Subcutaneous adipose tissue (tissue), 4 donors: ENCODE measurements around the gene DLG2. TPM values are rescaled to one million over a fixed set of nuclear protein-coding genes. Genes with fewer than 3 reads are reported as not detected.

Experiments
- CTCF ChIP-seq: fragments of 450-650 bp; IDR thresholded peaks from one replicate; pipeline ENCODE4 v1.5.1; 2016; ENCODE audit warnings: low read depth, mild to moderate bottlenecking, control low read depth, antibody characterized with exemption, moderate library complexity
- total RNA-seq, 4 donors: library from RNA; depleted of rRNA; stranded (reverse); fragments of >200 nt; gene quantifications; one replicate each; pipeline ENCODE4 v1.1.0, GENCODE V29; 2016

DLG2 gene
- total RNA-seq, 4 donors from 2014 or later = 3.6 to 7.0 (median 6.1) TPM

- no peak for TF ChIP-seq CTCF
These were observed 518.0 kb downstream of the DLG2 start for GRCh38 chr11:85109141-85109540.

- TF ChIP-seq CTCF = no peak
These were observed 521.3 kb downstream of the DLG2 start for GRCh38 chr11:85105868-85106267.

- no peak for TF ChIP-seq CTCF
These were observed 527.6 kb downstream of the DLG2 start for GRCh38 chr11:85099522-85099921.

- TF ChIP-seq CTCF = no peak
These were observed 528.1 kb downstream of the DLG2 start for GRCh38 chr11:85098996-85099395.

GRCh38 chr11:85096939-85097338, 530.2 kb downstream of the DLG2 start:
- no peak for TF ChIP-seq CTCF

- TF ChIP-seq CTCF = no peak
These were observed 531.9 kb downstream of the DLG2 start for GRCh38 chr11:85095239-85095638.

- TF ChIP-seq CTCF = no peak
These were observed 532.3 kb downstream of the DLG2 start for GRCh38 chr11:85094795-85095194.
